ENCODE results near the gene RBM4.

RBM4 gene

GRCh38 chr11:66686801-66687750, 48.6 kb downstream of the RBM4 start:
- in situ Hi-C loops (cut with HindIII; ENCODE audit: low sequenced_read_pairs) = no loop called here
- DNase-seq (ENCODE audit: low read depth) = no peak
- no peak for TF ChIP-seq CTCF (IDR thresholded peaks at IDR 0.05; ENCODE audit: low read depth, low read length, missing control alignments)
- no peak overlapping the region for H3K4me3 ChIP-seq (ENCODE audit: low read depth, low read length)

- DNase-seq (ENCODE audit: low read depth) = no peak
- in situ Hi-C loops (cut with HindIII; ENCODE audit: low sequenced_read_pairs) = no loop called here
- no peak overlapping the region for H3K4me3 ChIP-seq (ENCODE audit: low read depth, low read length)
- no peak for TF ChIP-seq CTCF (IDR thresholded peaks at IDR 0.05; ENCODE audit: low read depth, low read length, missing control alignments)
These were observed 49.4 kb downstream of the RBM4 start for GRCh38 chr11:66687831-66688281.

GRCh38 chr11:66688561-66689534, 50.3 kb downstream of the RBM4 start:
- no peak for TF ChIP-seq CTCF (IDR thresholded peaks at IDR 0.05; ENCODE audit: low read depth, low read length, missing control alignments)
- H3K4me3 ChIP-seq (ENCODE audit: low read depth, low read length) = no peak overlapping the region
- no peak for DNase-seq (ENCODE audit: low read depth)
- in situ Hi-C loops (cut with HindIII; ENCODE audit: low sequenced_read_pairs) = no loop called here

- in situ Hi-C loops (cut with HindIII; ENCODE audit: low sequenced_read_pairs) = no loop called here
- no peak for DNase-seq (ENCODE audit: low read depth)
- TF ChIP-seq CTCF (IDR thresholded peaks at IDR 0.05; ENCODE audit: low read depth, low read length, missing control alignments) = no peak
- H3K4me3 ChIP-seq (ENCODE audit: low read depth, low read length) = no peak overlapping the region
These were observed 51.4 kb downstream of the RBM4 start for GRCh38 chr11:66689661-66690590.

GRCh38 chr11:66691311-66691980, 52.9 kb downstream of the RBM4 start:
- H3K4me3 ChIP-seq (ENCODE audit: low read depth, low read length) = no peak overlapping the region
- TF ChIP-seq CTCF (IDR thresholded peaks at IDR 0.05; ENCODE audit: low read depth, low read length, missing control alignments) = no peak
- DNase-seq (ENCODE audit: low read depth) = no peak
- in situ Hi-C loops (cut with HindIII; ENCODE audit: low sequenced_read_pairs) = no loop called here
